NCI-H187 treated with DMSO at 0.1 percent for 48 hours (cell line): ENCODE data around the gene TIAM1.

Experiments
- DNase-seq: peaks from one replicate; lab custom pipeline; 2025; lab: John Stamatoyannopoulos, UW

TIAM1 gene

GRCh38 chr21:31354604-31355443, 10.8 kb upstream of the TIAM1 start:
- DNase-seq: no peak

GRCh38 chr21:31354122-31354521, 10.1 kb upstream of the TIAM1 start:
- DNase-seq: no peak

- no peak for DNase-seq
These were observed 8.8 kb upstream of the TIAM1 start for GRCh38 chr21:31352836-31353235.

GRCh38 chr21:31351960-31352359, 7.9 kb upstream of the TIAM1 start:
- DNase-seq: no peak

- DNase-seq: no peak
These were observed 7.4 kb upstream of the TIAM1 start for GRCh38 chr21:31351438-31351837.

GRCh38 chr21:31349208-31349607, 5.1 kb upstream of the TIAM1 start:
- DNase-seq: no peak

GRCh38 chr21:31348188-31348587, 4.1 kb upstream of the TIAM1 start:
- no peak for DNase-seq

- peak; percentile 18 for DNase-seq
These were observed 3.5 kb upstream of the TIAM1 start for GRCh38 chr21:31347435-31348032.

GRCh38 chr21:31346256-31346821, 2.3 kb upstream of the TIAM1 start:
- no peak for DNase-seq

GRCh38 chr21:31345136-31345535, 1.1 kb upstream of the TIAM1 start:
- DNase-seq: no peak

- DNase-seq: no peak
These were observed 991 bp downstream of the TIAM1 start for GRCh38 chr21:31343030-31343510.

GRCh38 chr21:31342348-31342747, 1.7 kb downstream of the TIAM1 start:
- DNase-seq: no peak

GRCh38 chr21:31340942-31341487, 3.0 kb downstream of the TIAM1 start:
- no peak for DNase-seq

GRCh38 chr21:31340514-31340913, 3.5 kb downstream of the TIAM1 start:
- DNase-seq: no peak

GRCh38 chr21:31339721-31340120, 4.3 kb downstream of the TIAM1 start:
- DNase-seq: no peak

- DNase-seq: no peak
These were observed 5.1 kb downstream of the TIAM1 start for GRCh38 chr21:31338908-31339368.

- no peak for DNase-seq
These were observed 5.8 kb downstream of the TIAM1 start for GRCh38 chr21:31337996-31338907.

- no peak for DNase-seq
These were observed 7.0 kb downstream of the TIAM1 start for GRCh38 chr21:31337086-31337485.

- DNase-seq: no peak
These were observed 7.4 kb downstream of the TIAM1 start for GRCh38 chr21:31336739-31337040.

GRCh38 chr21:31335957-31336738, 7.9 kb downstream of the TIAM1 start:
- no peak for DNase-seq

GRCh38 chr21:31334648-31335121, 9.4 kb downstream of the TIAM1 start:
- no peak for DNase-seq
